Measurements from ENCODE around the gene ARHGDIA. TPM values are rescaled to one million over a fixed set of nuclear protein-coding genes. Genes with fewer than 3 reads are reported as not detected.

ARHGDIA gene
- total and polyA plus RNA-seq, 8 donors, result 99.5 to 225 (median 160) TPM

- H3K4me1 ChIP-seq, result peaks cover 6 to 37% (median 17%) of the 10 kb centered on the region in 3 donors
- intact Hi-C loops (cut with DNase I), result no loop called here
- FAIRE-seq, result no peak
- H3K4me3 ChIP-seq, result peak overlapping the region; percentile 90 to 99 (median 98)
- TF ChIP-seq, protein P1, sequence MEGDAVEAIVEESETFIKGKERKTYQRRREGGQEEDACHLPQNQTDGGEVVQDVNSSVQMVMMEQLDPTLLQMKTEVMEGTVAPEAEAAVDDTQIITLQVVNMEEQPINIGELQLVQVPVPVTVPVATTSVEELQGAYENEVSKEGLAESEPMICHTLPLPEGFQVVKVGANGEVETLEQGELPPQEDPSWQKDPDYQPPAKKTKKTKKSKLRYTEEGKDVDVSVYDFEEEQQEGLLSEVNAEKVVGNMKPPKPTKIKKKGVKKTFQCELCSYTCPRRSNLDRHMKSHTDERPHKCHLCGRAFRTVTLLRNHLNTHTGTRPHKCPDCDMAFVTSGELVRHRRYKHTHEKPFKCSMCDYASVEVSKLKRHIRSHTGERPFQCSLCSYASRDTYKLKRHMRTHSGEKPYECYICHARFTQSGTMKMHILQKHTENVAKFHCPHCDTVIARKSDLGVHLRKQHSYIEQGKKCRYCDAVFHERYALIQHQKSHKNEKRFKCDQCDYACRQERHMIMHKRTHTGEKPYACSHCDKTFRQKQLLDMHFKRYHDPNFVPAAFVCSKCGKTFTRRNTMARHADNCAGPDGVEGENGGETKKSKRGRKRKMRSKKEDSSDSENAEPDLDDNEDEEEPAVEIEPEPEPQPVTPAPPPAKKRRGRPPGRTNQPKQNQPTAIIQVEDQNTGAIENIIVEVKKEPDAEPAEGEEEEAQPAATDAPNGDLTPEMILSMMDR (IDR thresholded peaks at IDR 0.05), result no peak
- H3K27me3 ChIP-seq, result no peaks in the 10 kb centered on the region
- H3K9me3 ChIP-seq, result no peaks in the 10 kb centered on the region
- ATAC-seq, result no peak
- peak overlapping the region in 1 of 4 donors; percentile 88 for H3K27ac ChIP-seq
- DNase-seq, result peak in 3 of 6 donors; percentile 48 to 77 (median 66)
- 38 to 40% methylated on average over 30 of the region's 30 CpGs for whole genome bisulfite sequencing, 2 donors
- peaks cover 0 to 34% (median 30%) of the 10 kb centered on the region in 3 donors for H3K36me3 ChIP-seq
These were observed 12.8 kb downstream of the ARHGDIA start for GRCh38 chr17:81858170-81858966.

- peak overlapping the region in 2 of 4 donors; percentile 2 to 28 for H3K27ac ChIP-seq
- TF ChIP-seq, protein P1 (IDR thresholded peaks at IDR 0.05), result no peak
- H3K4me3 ChIP-seq, result peak overlapping the region in 2 of 4 donors; percentile 10 to 99
- no peaks in the 10 kb centered on the region for H3K9me3 ChIP-seq
- intact Hi-C loops (cut with DNase I), result no loop called here
- no peak for FAIRE-seq
- no peaks in the 10 kb centered on the region for H3K27me3 ChIP-seq
- ATAC-seq, result peak; percentile 36 to 75 (median 58)
- H3K36me3 ChIP-seq, result peaks cover 0 to 60% (median 54%) of the 10 kb centered on the region in 3 donors
- H3K4me1 ChIP-seq, result peaks cover 6 to 29% (median 13%) of the 10 kb centered on the region in 3 donors
- 33 to 35% methylated on average over 29 of the region's 29 CpGs for WGBS, 2 donors
- peak in 5 of 6 donors; percentile 73 to 82 (median 79) for DNase-seq
These were observed 16.0 kb downstream of the ARHGDIA start for GRCh38 chr17:81854974-81855774.

DNA sequence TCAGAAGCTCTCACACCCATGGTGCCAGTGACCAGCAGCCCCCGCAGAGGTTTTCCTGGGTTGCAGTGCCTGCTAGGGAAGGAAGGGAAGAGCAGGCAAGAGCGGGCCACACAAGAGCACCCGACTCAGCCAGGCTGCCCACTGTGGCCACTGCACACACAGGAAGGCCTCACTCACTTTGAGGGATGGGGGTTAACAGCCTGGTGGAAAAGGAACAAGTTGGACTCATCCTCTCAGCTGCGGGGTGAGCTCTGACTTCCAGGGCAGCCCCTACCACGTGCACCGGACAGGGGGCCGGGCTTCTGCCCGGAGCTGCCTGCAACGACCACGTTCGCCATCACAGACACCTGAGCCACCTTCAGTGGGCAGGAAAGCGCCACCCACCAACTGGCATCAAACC, 18.9 kb downstream of the ARHGDIA start:
- intact Hi-C loops (cut with DNase I), result no loop called here
- Histone ChIP-seq H3K36me3 (peaks cover 4 to 77% (median 64%) of the 10 kb centered on the region in 3 donors), H3K4me3 (no peak overlapping the region), H3K9me3 (no peaks in the 10 kb centered on the region), H3K4me1 (peaks cover 6 to 21% (median 12%) of the 10 kb centered on the region in 3 donors), H3K27ac (no peak overlapping the region), H3K27me3 (no peaks in the 10 kb centered on the region)
- DNase-seq (peak in 3 of 6 donors; percentile 18 to 63 (median 22)), ATAC-seq (no peak), FAIRE-seq (no peak)
- WGBS, 2 donors, result 80 to 82% methylated on average over 12 of the region's 12 CpGs
- TF ChIP-seq, protein P1 (IDR thresholded peaks at IDR 0.05), result no peak

DNA sequence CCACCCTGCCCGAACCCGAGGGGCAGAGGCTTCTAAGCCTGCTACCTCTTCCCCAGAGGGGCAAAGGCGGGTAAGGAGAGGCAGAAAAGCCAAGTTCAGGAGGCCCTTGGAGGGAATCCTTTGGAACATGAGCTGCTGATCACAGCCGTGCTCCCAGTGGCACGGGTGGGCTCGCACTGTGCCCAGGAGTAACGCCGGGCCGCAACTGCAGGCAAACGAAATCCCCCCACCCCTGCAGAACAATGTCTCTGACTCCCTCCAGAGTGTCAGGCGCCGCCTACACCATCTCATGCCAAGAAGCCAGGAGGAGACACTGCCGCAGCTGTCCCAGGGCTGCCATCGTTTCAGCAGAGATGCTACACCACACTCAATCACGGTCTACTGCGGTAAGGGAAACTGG, 19.7 kb downstream of the ARHGDIA start:
- no peak for FAIRE-seq
- Histone ChIP-seq H3K4me1 (peaks cover 6 to 16% (median 7%) of the 10 kb centered on the region in 3 donors), H3K27me3 (no peaks in the 10 kb centered on the region), H3K36me3 (peaks cover 4 to 82% (median 65%) of the 10 kb centered on the region in 3 donors), H3K9me3 (no peaks in the 10 kb centered on the region), H3K4me3 (no peak overlapping the region), H3K27ac (no peak overlapping the region)
- TF ChIP-seq, protein P1 (IDR thresholded peaks at IDR 0.05), result no peak
- intact Hi-C loops (cut with DNase I), result no loop called here
- DNase-seq, result peak in 3 of 6 donors; percentile 21 to 56 (median 39)
- no peak for ATAC-seq
- WGBS, 2 donors, result 86% methylated on average over 16 of the region's 16 CpGs
